Endothelial cell of umbilical vein (primary cell): ENCODE measurements around the gene CCBE1. TPM values are rescaled to one million over a fixed set of nuclear protein-coding genes. Genes with fewer than 3 reads are reported as not detected.

Source experiments
- BruUV-seq: library from RNA; stranded (reverse); fragments of 400-500 nt; replicated peaks from 2 replicates; lab custom pipeline; 2021; lab: Mats Ljungman, UMichigan
- CTCF ChIA-PET: fragments of 300-600, 350-600 bp; sonication (Branson Sonifier 250); formaldehyde crosslinking; loops from one replicate; lab custom pipeline; 2021; ENCODE audit warnings: antibody characterized with exemption, inconsistent platforms; lab: Charles Lee
- POLR2A ChIA-PET: fragments of 300-600, 350-600 bp; sonication (Branson Sonifier 250); formaldehyde crosslinking; loops from one replicate; lab custom pipeline; 2021; ENCODE audit warnings: antibody characterized with exemption, inconsistent platforms; lab: Charles Lee
- DNase-seq: peaks from one replicate; pipeline ENCODE4 v3.0.0-alpha.2; 2011; ENCODE audit warnings: low read depth, low spot score
- FAIRE-seq: peaks from 2 replicates; lab custom pipeline; 2011; peaks lifted over from hg19 to GRCh38; lab: Jason Lieb, UNC
- H2AFZ ChIP-seq: 2 replicates; pipeline ENCODE4 v1.6.0; 2012; ENCODE audit warnings: low read depth, low read length, control low read depth, inconsistent platforms
- H3K27ac ChIP-seq: 2 replicates; pipeline ENCODE4 v1.5.1; 2011; ENCODE audit warnings: low read depth, mild to moderate bottlenecking, control low read depth, low read length, moderate library complexity; ENCODE audit not compliant: insufficient read depth
- H3K27me3 ChIP-seq, 2 experiments: 2 replicates each; pipeline versions ENCODE4 v1.6.0 to v1.6.1; 2011; ENCODE audit warnings: low read length in 2 of 2, mixed read lengths in 1 of 2; ENCODE audit not compliant: control insufficient read depth in 2 of 2, insufficient read depth in 2 of 2
- H3K36me3 ChIP-seq, 2 experiments: 2 replicates in 1 of 2; 3 replicates in 1 of 2; pipeline ENCODE4 v1.5.1; 2011; ENCODE audit warnings: low read length in 2 of 2, mild to moderate bottlenecking in 1 of 2, moderate library complexity in 1 of 2; ENCODE audit not compliant: control insufficient read depth in 2 of 2, insufficient read depth in 2 of 2; ENCODE audit errors: extremely low read depth in 1 of 2
- H3K4me1 ChIP-seq: 3 replicates; pipeline ENCODE4 v1.5.1; 2011; ENCODE audit warnings: mild to moderate bottlenecking, low read length; ENCODE audit not compliant: control insufficient read depth, insufficient read depth; ENCODE audit errors: extremely low read depth
- H3K4me2 ChIP-seq: 2 replicates; pipeline ENCODE4 v1.6.1; 2011; ENCODE audit warnings: low read length, control low read depth, mixed read lengths; ENCODE audit not compliant: insufficient read depth
- H3K4me3 ChIP-seq, 3 experiments: fragments of 200-600 bp in 1 of 3; sonication (generic), shearing (Covaris generic) in 1 of 3; replicated peaks in 1 of 3; 2 replicates each; pipeline ENCODE4 v1.5.1; 2011 to 2016; ENCODE audit warnings: control low read depth in 3 of 3, low read length in 3 of 3, mild to moderate bottlenecking in 2 of 3, inconsistent platforms in 1 of 3, low read depth in 1 of 3, moderate library complexity in 1 of 3; ENCODE audit not compliant: insufficient read depth in 1 of 3
- H3K79me2 ChIP-seq: 2 replicates; pipeline ENCODE4 v1.6.0; 2012; ENCODE audit warnings: low read length, inconsistent platforms; ENCODE audit not compliant: control insufficient read depth, insufficient read depth
- H3K9ac ChIP-seq: replicated peaks from 2 replicates; pipeline ENCODE3; 2011; ENCODE audit warnings: low read length, control low read depth; ENCODE audit not compliant: insufficient read depth; ENCODE audit errors: extremely low read depth
- H3K9me1 ChIP-seq: replicated peaks from 3 replicates; pipeline ENCODE4 v1.6.0; 2011; ENCODE audit warnings: mild to moderate bottlenecking, low read length; ENCODE audit not compliant: control insufficient read depth, insufficient read depth; ENCODE audit errors: extremely low read depth
- H3K9me3 ChIP-seq: replicated peaks from 2 replicates; pipeline ENCODE4 v1.5.1; 2012; ENCODE audit warnings: low read length, inconsistent platforms; ENCODE audit not compliant: control insufficient read depth, insufficient read depth
- H4K20me1 ChIP-seq: replicated peaks from 2 replicates; pipeline ENCODE3; 2011; ENCODE audit warnings: mild to moderate bottlenecking, low read length; ENCODE audit not compliant: control insufficient read depth, insufficient read depth; ENCODE audit errors: extremely low read depth
- EZH2 ChIP-seq: IDR thresholded peaks from 2 replicates; pipeline ENCODE4 v1.6.1; 2012; ENCODE audit warnings: borderline replicate concordance, low read depth, mild to moderate bottlenecking, moderate library complexity, low read length, inconsistent platforms; ENCODE audit not compliant: severe bottlenecking
- FOS ChIP-seq: IDR thresholded peaks from 2 replicates; pipeline ENCODE4 v1.6.1; 2011; ENCODE audit warnings: mild to moderate bottlenecking, low read length, moderate library complexity, borderline replicate concordance; ENCODE audit not compliant: insufficient read depth
- GATA2 ChIP-seq: IDR thresholded peaks from 2 replicates; pipeline ENCODE4 v1.7.0; 2011; ENCODE audit warnings: low read depth, mild to moderate bottlenecking, moderate library complexity, mixed read lengths, low read length; ENCODE audit not compliant: insufficient read length, insufficient read depth
- JUN ChIP-seq: IDR thresholded peaks from 2 replicates; pipeline ENCODE4 v1.6.1; 2011; ENCODE audit warnings: borderline replicate concordance, low read depth; ENCODE audit not compliant: insufficient read length, insufficient read depth
- MYC ChIP-seq: IDR thresholded peaks from one replicate; pipeline ENCODE4 v1.6.1; 2011; ENCODE audit warnings: mild to moderate bottlenecking, low read depth, low read length
- POLR2A ChIP-seq: IDR thresholded peaks from 2 replicates; pipeline ENCODE4 v1.6.1; 2012; ENCODE audit warnings: low read depth, mild to moderate bottlenecking, control low read depth, low read length
- POLR2AphosphoS5 ChIP-seq: IDR thresholded peaks from 2 replicates; pipeline ENCODE4 v1.6.1; 2012; ENCODE audit warnings: low read depth, mild to moderate bottlenecking, control low read depth, low read length, moderate library complexity; ENCODE audit not compliant: insufficient read depth
- dilution Hi-C: fragments of 300-500 bp; cut with MboI; formaldehyde crosslinking; loops from one replicate; pipeline ENCODE4 v1.15.0; 2019; ENCODE audit warnings: low sequenced_read_pairs; ENCODE audit not compliant: extremely low pct_ligation_motif_present
- intact Hi-C: fragments of 100-400 bp; cut with micrococcal nuclease; formaldehyde crosslinking; loops from one replicate; pipeline ENCODE4 v1.10.0; 2022
- polyA plus RNA-seq, 4 experiments: library from polyadenylated mRNA; depleted of rRNA in 3 of 4; stranded (reverse) in 3 of 4; unstranded in 1 of 4; fragments of >200 nt; gene quantifications; 2 replicates each; pipeline versions ENCODE4 v1.2.1 to v1.2.3, GENCODE V29; 2011 to 2012; ENCODE audit warnings: missing spikeins in 1 of 4
- total RNA-seq: library from RNA; stranded (reverse); gene quantifications from 2 replicates; pipeline ENCODE4 v1.2.3, GENCODE V29; 2021
- TF ChIP-seq, protein P1 (sequence below), 2 donors: IDR thresholded peaks; 1 replicate in 1 of 2; 2 replicates in 1 of 2; pipeline ENCODE4 v1.5.1; 2011; ENCODE audit warnings: low read length in 2 of 2, mild to moderate bottlenecking in 2 of 2, moderate library complexity in 2 of 2, control low read depth in 1 of 2, inconsistent platforms in 1 of 2, low read depth in 1 of 2; ENCODE audit not compliant: insufficient read depth in 1 of 2; ENCODE audit errors: extremely low read depth in 1 of 2
- TF ChIP-seq, protein P2 (sequence below): IDR thresholded peaks from 2 replicates; pipeline ENCODE4 v1.6.1; 2011; ENCODE audit not compliant: insufficient read depth, insufficient read length

Gene CCBE1
- total and polyA plus RNA-seq, 2 donors (not counting 3 experiments of a cell fraction or from before 2014, with no cell fraction given) = 0.04 TPM; not detected in 1

DNA sequence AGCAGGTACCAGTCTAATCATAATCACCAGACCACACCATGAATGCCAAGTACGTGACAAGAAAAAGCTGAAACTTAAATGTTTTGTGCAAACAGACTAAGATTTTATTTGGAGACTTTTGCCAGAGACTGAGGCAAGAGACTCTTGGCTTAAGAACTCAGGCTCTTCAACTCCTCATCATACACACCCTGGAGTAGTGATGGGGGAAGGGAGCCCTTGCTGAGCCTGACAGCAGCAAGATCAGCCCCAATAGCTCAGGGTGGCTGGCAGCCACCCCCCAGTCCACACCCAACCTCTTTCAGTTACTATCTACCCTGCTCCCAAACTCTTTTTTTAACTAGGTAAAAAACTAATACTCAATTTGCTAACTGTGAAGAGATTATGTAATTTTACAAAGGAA lies 114.8 kb downstream of the CCBE1 start:
- TF ChIP-seq FOS (no peak), POLR2A (no peak), JUN (no peak), POLR2AphosphoS5 (no peak), EZH2 (no peak), MYC (no peak), GATA2 (no peak)
- TF ChIP-seq, protein P1, sequence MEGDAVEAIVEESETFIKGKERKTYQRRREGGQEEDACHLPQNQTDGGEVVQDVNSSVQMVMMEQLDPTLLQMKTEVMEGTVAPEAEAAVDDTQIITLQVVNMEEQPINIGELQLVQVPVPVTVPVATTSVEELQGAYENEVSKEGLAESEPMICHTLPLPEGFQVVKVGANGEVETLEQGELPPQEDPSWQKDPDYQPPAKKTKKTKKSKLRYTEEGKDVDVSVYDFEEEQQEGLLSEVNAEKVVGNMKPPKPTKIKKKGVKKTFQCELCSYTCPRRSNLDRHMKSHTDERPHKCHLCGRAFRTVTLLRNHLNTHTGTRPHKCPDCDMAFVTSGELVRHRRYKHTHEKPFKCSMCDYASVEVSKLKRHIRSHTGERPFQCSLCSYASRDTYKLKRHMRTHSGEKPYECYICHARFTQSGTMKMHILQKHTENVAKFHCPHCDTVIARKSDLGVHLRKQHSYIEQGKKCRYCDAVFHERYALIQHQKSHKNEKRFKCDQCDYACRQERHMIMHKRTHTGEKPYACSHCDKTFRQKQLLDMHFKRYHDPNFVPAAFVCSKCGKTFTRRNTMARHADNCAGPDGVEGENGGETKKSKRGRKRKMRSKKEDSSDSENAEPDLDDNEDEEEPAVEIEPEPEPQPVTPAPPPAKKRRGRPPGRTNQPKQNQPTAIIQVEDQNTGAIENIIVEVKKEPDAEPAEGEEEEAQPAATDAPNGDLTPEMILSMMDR (IDR thresholded peaks at IDR 0.05; ENCODE audit: extremely low read depth in 1 of 2, insufficient read depth in 1 of 2, low read depth in 1 of 2, low read length in 2 of 2) = no peak
- TF ChIP-seq, protein P2, sequence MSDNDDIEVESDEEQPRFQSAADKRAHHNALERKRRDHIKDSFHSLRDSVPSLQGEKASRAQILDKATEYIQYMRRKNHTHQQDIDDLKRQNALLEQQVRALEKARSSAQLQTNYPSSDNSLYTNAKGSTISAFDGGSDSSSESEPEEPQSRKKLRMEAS = no peak
- intact Hi-C loops (no loop called here), dilution Hi-C loops (no loop called here)

More for the DNA sequence above, 114.8 kb downstream of the CCBE1 start:
- DNase-seq = no peak
- Histone ChIP-seq H3K4me1 (no peaks in the 10 kb centered on the region), H3K9me1 (no peaks in the 10 kb centered on the region), H4K20me1 (no peaks in the 10 kb centered on the region), H3K9me3 (no peaks in the 10 kb centered on the region), H3K36me3 (no peaks in the 10 kb centered on the region), H2AFZ (no peak overlapping the region), H3K79me2 (no peaks in the 10 kb centered on the region), H3K27me3 (no peaks in the 10 kb centered on the region), H3K4me2 (no peak overlapping the region), H3K27ac (no peak overlapping the region), H3K9ac (no peak overlapping the region), H3K4me3 (no peak overlapping the region)
- FAIRE-seq = no peak
- ChIA-PET POLR2A (no interaction called here), CTCF (no interaction called here)
- BruUV-seq = no TSS peak
